Mesenchymal stem cell (in vitro differentiated cells and primary cell): Measurements from ENCODE around the gene FARS2.

Experiments used
- DNase-seq: peaks from one replicate; pipeline ENCODE4 v3.0.0-alpha.2; 2013
- H2AFZ ChIP-seq: one replicate; pipeline ENCODE4 v1.6.1; 2013; ENCODE audit warnings: low read depth, mild to moderate bottlenecking, control low read depth, inconsistent platforms, low read length, moderate library complexity
- H2AK5ac ChIP-seq: 2 replicates; pipeline ENCODE4 v1.6.1; 2013; ENCODE audit warnings: low read length, moderate library complexity, mild to moderate bottlenecking, inconsistent platforms; ENCODE audit not compliant: severe bottlenecking
- H2BK120ac ChIP-seq: one replicate; pipeline ENCODE4 v1.6.1; 2013; ENCODE audit warnings: low read depth, mild to moderate bottlenecking, inconsistent platforms, low read length, moderate library complexity
- H2BK12ac ChIP-seq, 2 experiments: one replicate each; pipeline ENCODE4 v1.6.1; 2013; ENCODE audit warnings: inconsistent platforms in 2 of 2, low read length in 2 of 2, mild to moderate bottlenecking in 2 of 2, moderate library complexity in 2 of 2, control low read depth in 1 of 2
- H2BK15ac ChIP-seq: one replicate; pipeline ENCODE4 v1.6.1; 2013; ENCODE audit warnings: mild to moderate bottlenecking, low read depth, inconsistent platforms; ENCODE audit not compliant: poor library complexity, severe bottlenecking
- H2BK5ac ChIP-seq: 2 replicates; pipeline ENCODE4 v1.6.1; 2013; ENCODE audit warnings: low read depth, mild to moderate bottlenecking, low read length, control low read depth, inconsistent platforms; ENCODE audit not compliant: poor library complexity, severe bottlenecking
- H3K14ac ChIP-seq, 2 experiments: one replicate each; pipeline ENCODE4 v1.6.1; 2013; ENCODE audit warnings: inconsistent platforms in 2 of 2, low read length in 2 of 2, control low read depth in 1 of 2, mild to moderate bottlenecking in 1 of 2, moderate library complexity in 1 of 2
- H3K18ac ChIP-seq, 2 experiments: one replicate each; pipeline ENCODE4 v1.6.1; 2013; ENCODE audit warnings: inconsistent platforms in 2 of 2, low read length in 2 of 2, control low read depth in 1 of 2, low read depth in 1 of 2, mild to moderate bottlenecking in 1 of 2
- H3K23ac ChIP-seq, 2 experiments: one replicate each; pipeline ENCODE4 v1.6.1; 2013; ENCODE audit warnings: inconsistent platforms in 2 of 2, low read length in 2 of 2, mild to moderate bottlenecking in 2 of 2, moderate library complexity in 2 of 2, control low read depth in 1 of 2
- H3K27ac ChIP-seq: 2 replicates; pipeline ENCODE4 v1.5.1; 2013; ENCODE audit warnings: mild to moderate bottlenecking, moderate library complexity, low read length, control low read depth, inconsistent platforms; ENCODE audit not compliant: poor library complexity, severe bottlenecking
- H3K27me3 ChIP-seq, 2 experiments: 2 replicates each; pipeline versions ENCODE4 v1.6.1 to v1.7.0; 2013; ENCODE audit warnings: low read length in 2 of 2, mild to moderate bottlenecking in 2 of 2, moderate library complexity in 2 of 2, control low read depth in 1 of 2, inconsistent platforms in 1 of 2; ENCODE audit not compliant: control insufficient read depth in 1 of 2, insufficient read depth in 1 of 2
- H3K36me3 ChIP-seq, 2 experiments: 2 replicates each; pipeline versions ENCODE4 v1.6.1 to v1.7.0; 2013; ENCODE audit warnings: low read length in 2 of 2, control low read depth in 1 of 2, inconsistent platforms in 1 of 2, low read depth in 1 of 2, mild to moderate bottlenecking in 1 of 2; ENCODE audit not compliant: insufficient read depth in 2 of 2, control insufficient read depth in 1 of 2
- H3K4ac ChIP-seq, 2 experiments: one replicate each; pipeline ENCODE4 v1.6.1; 2013; ENCODE audit warnings: inconsistent platforms in 2 of 2, low read length in 2 of 2, mild to moderate bottlenecking in 2 of 2, moderate library complexity in 2 of 2, control low read depth in 1 of 2, low read depth in 1 of 2
- H3K4me1 ChIP-seq: 2 replicates; pipeline ENCODE4 v1.6.1; 2013; ENCODE audit warnings: low read depth, low read length, control low read depth; ENCODE audit not compliant: control insufficient read depth, insufficient read depth
- H3K4me2 ChIP-seq: 2 replicates; pipeline ENCODE4 v1.6.1; 2013; ENCODE audit warnings: low read length, mild to moderate bottlenecking, inconsistent platforms; ENCODE audit not compliant: poor library complexity, severe bottlenecking
- H3K4me3 ChIP-seq, 2 experiments: 2 replicates each; pipeline versions ENCODE4 v1.5.1 to v1.7.0; 2013; ENCODE audit warnings: low read length in 2 of 2, mild to moderate bottlenecking in 2 of 2, control low read depth in 1 of 2, low read depth in 1 of 2; ENCODE audit not compliant: insufficient read depth in 1 of 2
- H3K79me1 ChIP-seq: replicated peaks from 2 replicates; pipeline ENCODE4 v1.6.1; 2013; ENCODE audit warnings: mild to moderate bottlenecking, control low read depth, low read length, inconsistent platforms; ENCODE audit not compliant: poor library complexity, severe bottlenecking
- H3K9ac ChIP-seq: 2 replicates; pipeline ENCODE4 v1.7.0; 2013; ENCODE audit warnings: mild to moderate bottlenecking, low read length, moderate library complexity
- H3K9me3 ChIP-seq: 2 replicates; pipeline ENCODE4 v1.7.0; 2013; ENCODE audit warnings: mild to moderate bottlenecking, low read length; ENCODE audit not compliant: control insufficient read depth
- H4K8ac ChIP-seq: one replicate; pipeline ENCODE4 v1.6.1; 2013; ENCODE audit warnings: inconsistent platforms, mild to moderate bottlenecking, low read length, moderate library complexity
- H4K91ac ChIP-seq: one replicate; pipeline ENCODE4 v1.6.1; 2013; ENCODE audit warnings: mild to moderate bottlenecking, low read length, inconsistent platforms
- WGBS: methylation state at CpG from one replicate; pipeline ENCODE4 v1.1.7; 2013; ENCODE audit warnings: mixed read lengths; 5-methylcytosine and 5-hydroxymethylcytosine counted together

FARS2 gene

DNA sequence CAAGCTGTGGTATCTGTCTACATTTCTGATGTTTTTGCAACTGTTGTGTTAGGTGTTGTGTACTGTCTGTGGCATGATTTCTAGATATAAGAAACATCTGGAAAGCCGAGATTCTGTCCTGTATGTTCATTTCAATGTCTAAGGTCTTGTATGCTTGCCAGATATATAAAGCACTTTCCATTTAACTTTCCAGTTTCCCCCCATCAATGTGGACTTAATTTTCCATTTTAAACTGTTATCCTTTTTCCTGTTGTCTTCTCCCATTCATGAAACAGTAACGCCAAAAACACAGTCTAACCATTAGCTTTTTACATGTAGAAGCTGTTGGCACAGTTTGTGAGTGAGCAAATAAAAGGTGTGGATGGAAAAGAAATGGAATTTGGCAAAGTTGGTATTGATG, 181.6 kb downstream of the FARS2 start:
- 100% methylated on average over 1 of the region's 2 CpGs for WGBS
- H4K91ac ChIP-seq: no peak overlapping the region
- H3K27me3 ChIP-seq: no peaks in the 10 kb centered on the region
- H3K9me3 ChIP-seq: no peaks in the 10 kb centered on the region
- H3K9ac ChIP-seq: no peak overlapping the region
- H3K27ac ChIP-seq: no peak overlapping the region
- H2BK15ac ChIP-seq: no peak overlapping the region
- H3K23ac ChIP-seq: no peak overlapping the region
- DNase-seq: no peak
- no peak overlapping the region for H2BK5ac ChIP-seq
- no peak overlapping the region for H3K4me3 ChIP-seq
- no peak overlapping the region for H3K4ac ChIP-seq
- H2AFZ ChIP-seq: no peak overlapping the region
- no peak overlapping the region for H3K14ac ChIP-seq
- H4K8ac ChIP-seq: no peak overlapping the region
- no peak overlapping the region for H2BK120ac ChIP-seq
- no peak overlapping the region for H2AK5ac ChIP-seq
- no peak overlapping the region for H2BK12ac ChIP-seq
- no peak overlapping the region for H3K4me2 ChIP-seq
- H3K4me1 ChIP-seq: no peaks in the 10 kb centered on the region
- H3K79me1 ChIP-seq: peaks cover 14% of the 10 kb centered on the region
- H3K18ac ChIP-seq: no peak overlapping the region
- H3K36me3 ChIP-seq: no peaks in the 10 kb centered on the region

DNA sequence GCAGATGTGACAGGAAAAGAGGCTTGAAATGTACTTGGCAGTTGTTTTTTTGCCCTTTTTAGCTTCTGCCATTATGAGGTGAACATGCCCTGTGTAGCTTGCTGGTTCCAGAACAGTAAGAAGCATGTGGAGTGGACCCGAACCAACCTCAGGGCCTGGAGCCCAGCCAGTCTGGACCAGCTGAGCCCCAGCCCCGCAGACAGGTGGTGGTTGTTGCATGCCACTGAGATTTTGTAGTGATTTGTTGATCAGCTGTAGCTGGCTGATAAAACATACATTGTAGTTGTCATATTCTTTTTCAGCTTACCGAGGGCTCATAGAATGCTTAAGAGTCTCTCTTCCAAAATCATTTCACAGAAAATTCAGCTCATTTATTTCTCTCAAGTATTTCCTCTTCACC, 182.2 kb downstream of the FARS2 start:
- no peak overlapping the region for H2BK5ac ChIP-seq
- no peak overlapping the region for H4K8ac ChIP-seq
- no peak overlapping the region for H3K27ac ChIP-seq
- no peak overlapping the region for H2BK15ac ChIP-seq
- H3K27me3 ChIP-seq: no peaks in the 10 kb centered on the region
- H2BK12ac ChIP-seq: no peak overlapping the region
- no peak overlapping the region for H4K91ac ChIP-seq
- H3K4ac ChIP-seq: no peak overlapping the region
- no peak overlapping the region for H2BK120ac ChIP-seq
- no peak overlapping the region for H2AK5ac ChIP-seq
- no peak overlapping the region for H3K9ac ChIP-seq
- 94% methylated on average over 2 of the region's 3 CpGs for WGBS
- DNase-seq: no peak
- H3K18ac ChIP-seq: no peak overlapping the region
- peaks cover 14% of the 10 kb centered on the region for H3K79me1 ChIP-seq
- no peaks in the 10 kb centered on the region for H3K4me1 ChIP-seq
- H3K36me3 ChIP-seq: no peaks in the 10 kb centered on the region
- no peak overlapping the region for H2AFZ ChIP-seq
- H3K23ac ChIP-seq: no peak overlapping the region
- no peak overlapping the region for H3K4me2 ChIP-seq
- H3K4me3 ChIP-seq: no peak overlapping the region
- no peaks in the 10 kb centered on the region for H3K9me3 ChIP-seq
- no peak overlapping the region for H3K14ac ChIP-seq

- H2AFZ ChIP-seq: no peak overlapping the region
- no peak overlapping the region for H3K4ac ChIP-seq
- H3K9ac ChIP-seq: no peak overlapping the region
- H2AK5ac ChIP-seq: no peak overlapping the region
- H3K14ac ChIP-seq: no peak overlapping the region
- H3K4me3 ChIP-seq: no peak overlapping the region
- no peak overlapping the region for H2BK120ac ChIP-seq
- H3K23ac ChIP-seq: no peak overlapping the region
- no peak overlapping the region for H3K4me2 ChIP-seq
- H3K27ac ChIP-seq: no peak overlapping the region
- H3K4me1 ChIP-seq: no peaks in the 10 kb centered on the region
- 98% methylated on average over 6 of the region's 7 CpGs for WGBS
- no peaks in the 10 kb centered on the region for H3K9me3 ChIP-seq
- no peak for DNase-seq
- H3K27me3 ChIP-seq: no peaks in the 10 kb centered on the region
- no peaks in the 10 kb centered on the region for H3K36me3 ChIP-seq
- H2BK15ac ChIP-seq: no peak overlapping the region
- H3K18ac ChIP-seq: no peak overlapping the region
- H4K8ac ChIP-seq: no peak overlapping the region
- no peak overlapping the region for H2BK5ac ChIP-seq
- H2BK12ac ChIP-seq: no peak overlapping the region
- H3K79me1 ChIP-seq: peaks cover 20% of the 10 kb centered on the region
- no peak overlapping the region for H4K91ac ChIP-seq
Measured at GRCh38 chr6:5446362-5447075, 185.2 kb downstream of the FARS2 start.

GRCh38 chr6:5447921-5448320, 186.6 kb downstream of the FARS2 start:
- Histone ChIP-seq H3K9ac (no peak overlapping the region), H2BK120ac (no peak overlapping the region), H3K79me1 (peaks cover 15% of the 10 kb centered on the region), H2BK15ac (no peak overlapping the region), H3K23ac (no peak overlapping the region), H4K91ac (no peak overlapping the region), H3K4ac (no peak overlapping the region), H3K27ac (no peak overlapping the region), H2BK5ac (no peak overlapping the region), H3K27me3 (no peaks in the 10 kb centered on the region), H2BK12ac (no peak overlapping the region), H4K8ac (no peak overlapping the region), H2AK5ac (no peak overlapping the region), H3K14ac (no peak overlapping the region), H3K9me3 (no peaks in the 10 kb centered on the region), H3K4me1 (no peaks in the 10 kb centered on the region), H3K18ac (no peak overlapping the region), H2AFZ (no peak overlapping the region), H3K4me3 (no peak overlapping the region), H3K36me3 (no peaks in the 10 kb centered on the region), H3K4me2 (no peak overlapping the region)
- no peak for DNase-seq
- 97% methylated on average over 4 of the region's 6 CpGs for WGBS
